NCI-H510A treated with DMSO at 0.1 percent for 48 hours (cell line): ENCODE results near the gene DTX1.

Source experiments
- DNase-seq: peaks from one replicate; lab custom pipeline; 2025; lab: John Stamatoyannopoulos, UW

DTX1 gene

DNA sequence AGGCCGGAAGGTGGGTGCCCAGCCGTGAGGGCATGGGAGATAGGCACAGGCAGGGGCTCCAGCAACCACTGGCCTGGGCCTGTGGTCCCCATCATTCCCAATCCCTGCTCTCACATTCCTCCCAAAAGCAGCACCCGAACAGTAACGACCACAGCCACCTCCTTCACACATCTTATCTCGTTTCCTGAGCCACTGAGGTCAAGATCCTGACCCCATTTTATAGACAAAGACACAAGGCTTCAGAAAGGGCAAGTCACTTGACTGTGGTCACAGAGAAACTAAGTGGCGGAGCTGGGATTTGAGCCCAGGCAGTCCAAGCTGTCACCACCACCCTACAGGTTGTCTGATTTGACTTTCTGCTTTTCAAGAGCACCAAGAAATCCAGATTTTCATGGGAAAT, 38.9 kb downstream of the DTX1 start:
- DNase-seq: no peak

GRCh38 chr12:113096675-113097461, 40.3 kb downstream of the DTX1 start:
- DNase-seq: no peak

DNA sequence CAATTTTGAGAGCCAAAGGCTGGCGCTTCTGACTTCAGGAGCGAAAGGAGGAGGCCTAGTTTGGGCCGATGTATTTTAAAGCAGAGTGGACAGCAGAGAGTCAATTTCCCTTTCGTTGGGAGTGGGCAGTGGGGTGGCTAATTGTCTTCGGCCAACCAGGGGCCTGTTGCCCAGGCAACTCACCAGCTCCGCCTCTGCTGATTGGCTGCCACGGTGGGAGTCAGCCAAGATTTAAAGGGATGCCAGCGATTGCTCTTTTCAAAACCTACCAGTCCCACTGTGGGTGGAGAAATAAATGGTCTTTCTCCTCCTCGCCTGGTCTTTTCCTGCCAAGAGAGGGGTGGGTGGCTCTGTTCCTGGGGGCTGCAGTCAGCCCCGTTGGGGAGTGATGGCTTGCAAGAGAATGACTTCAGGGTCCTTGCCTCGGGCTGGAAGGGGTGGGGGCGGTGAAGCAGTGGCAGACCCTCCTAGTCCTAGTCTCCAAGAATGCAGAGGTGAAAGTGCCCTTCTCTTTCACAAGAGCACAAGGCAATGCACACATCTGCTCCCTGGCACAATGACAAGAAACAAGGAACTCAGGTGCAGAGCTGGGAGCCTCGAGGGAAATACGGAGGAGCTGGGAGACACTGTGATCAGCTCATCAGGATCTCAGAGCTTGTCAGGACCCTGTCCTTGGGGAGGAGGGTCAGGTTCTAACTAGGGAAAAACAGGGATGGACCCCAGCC, 41.3 kb downstream of the DTX1 start:
- DNase-seq: no peak

- DNase-seq: peak; percentile 98
Observed at GRCh38 chr12:113098441-113099028, 42.0 kb downstream of the DTX1 start.

GRCh38 chr12:113099364-113099763, 42.8 kb downstream of the DTX1 start:
- no peak for DNase-seq

GRCh38 chr12:113099764-113100163, 43.2 kb downstream of the DTX1 start:
- no peak for DNase-seq

GRCh38 chr12:113101751-113102150, 45.2 kb downstream of the DTX1 start:
- DNase-seq: no peak

GRCh38 chr12:113102811-113103210, 46.3 kb downstream of the DTX1 start:
- DNase-seq: no peak

DNA sequence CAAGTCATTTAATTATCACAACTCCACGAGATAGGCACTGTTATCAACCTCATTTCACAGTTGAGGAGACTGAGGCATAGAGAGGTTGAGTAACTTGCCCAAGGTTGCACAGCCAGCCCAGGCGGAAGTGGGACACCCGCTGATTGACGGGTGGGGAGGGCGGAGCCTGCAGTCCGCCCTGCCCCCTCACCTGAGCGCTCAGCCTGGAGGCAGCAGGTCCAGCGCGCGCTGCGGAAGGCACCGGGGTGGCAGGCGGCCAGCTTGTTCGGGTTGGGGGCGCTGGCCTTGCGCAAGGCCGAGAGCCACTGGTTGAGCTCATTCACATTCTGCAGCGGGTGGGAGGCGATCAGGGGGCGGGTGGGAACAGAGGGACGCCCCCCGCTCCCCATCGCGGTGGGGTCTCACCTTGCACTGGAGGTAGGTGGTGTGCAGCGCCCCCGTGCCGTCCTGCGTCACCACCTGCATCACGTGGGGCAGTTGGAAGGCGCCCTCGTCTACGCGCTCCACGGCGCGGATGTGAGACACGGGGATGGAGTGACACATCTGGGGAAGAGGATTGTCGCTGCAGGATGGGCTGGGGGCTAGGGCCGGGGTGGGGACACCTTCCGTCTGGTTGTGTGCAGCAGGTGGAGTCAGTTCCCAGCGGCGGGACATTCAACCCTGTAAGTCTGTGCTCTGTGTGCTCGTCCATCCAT, 47.4 kb downstream of the DTX1 start:
- no peak for DNase-seq

DNA sequence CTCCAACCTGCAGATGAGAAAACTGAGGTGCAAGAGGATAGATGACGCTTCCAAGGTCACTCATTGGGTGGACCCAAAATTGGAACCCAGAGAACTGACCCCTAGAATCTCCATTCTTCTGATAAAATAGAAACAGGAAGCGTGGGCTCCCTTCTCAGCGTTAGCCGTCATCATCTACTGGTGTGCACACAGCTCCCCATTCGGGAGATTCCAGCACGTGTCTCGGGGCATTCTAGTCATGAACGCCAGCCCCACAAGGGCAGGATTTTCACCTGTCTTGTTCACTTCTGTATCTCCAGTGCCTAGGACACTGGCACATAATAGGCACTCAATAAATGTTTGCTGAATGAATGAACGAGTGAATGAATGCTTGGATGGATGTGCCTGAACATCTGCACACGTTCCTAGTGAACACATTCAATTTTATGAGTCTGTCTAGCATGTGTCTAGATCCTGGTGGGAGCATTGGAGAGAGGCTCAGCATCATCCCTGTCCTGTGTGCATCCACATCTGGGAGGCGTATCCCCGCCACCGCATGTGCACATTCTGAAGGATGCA, 48.5 kb downstream of the DTX1 start:
- DNase-seq: no peak

GRCh38 chr12:113105606-113106271, 49.2 kb downstream of the DTX1 start:
- DNase-seq: no peak

DNA sequence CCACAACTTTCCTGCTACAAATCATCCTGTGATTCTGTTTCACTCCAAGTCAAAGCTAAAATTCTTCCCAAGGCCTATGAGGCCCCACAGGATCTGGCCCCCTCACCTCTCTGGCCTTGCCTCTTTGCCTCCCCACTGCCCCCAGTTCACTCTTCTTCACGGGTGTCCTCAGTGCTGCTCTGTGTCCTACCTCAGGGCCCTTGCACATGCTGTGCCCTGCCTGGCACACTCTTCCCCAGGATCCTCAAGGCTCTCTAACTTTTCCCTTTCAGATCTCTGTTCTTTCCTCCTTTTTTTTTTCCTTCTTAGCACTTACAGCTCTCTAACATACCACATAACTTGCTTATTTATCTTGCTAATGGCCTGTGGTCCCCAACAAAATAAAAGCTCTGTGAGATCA, 49.8 kb downstream of the DTX1 start:
- no peak for DNase-seq

DNA sequence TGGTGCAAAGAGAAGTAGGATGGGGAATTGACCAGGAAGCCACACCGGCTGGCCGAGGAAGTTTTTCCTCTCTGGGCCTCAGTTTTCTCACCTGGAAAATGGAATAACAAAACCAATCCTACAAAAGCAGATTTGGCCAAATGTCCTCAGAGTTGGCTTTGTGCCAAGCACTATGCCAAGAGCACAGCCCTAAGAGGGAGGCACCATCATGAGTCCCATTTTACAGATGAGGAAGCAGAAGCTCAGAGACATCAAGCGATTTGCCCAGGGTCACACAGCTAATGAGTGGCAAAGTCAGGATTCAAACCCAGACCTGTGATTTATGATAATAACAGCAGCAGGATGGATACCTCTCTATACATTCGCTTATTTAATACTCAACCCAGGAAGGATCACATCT, 51.8 kb downstream of the DTX1 start:
- no peak for DNase-seq

- no peak for DNase-seq
Observed at GRCh38 chr12:113109360-113109759, 52.8 kb downstream of the DTX1 start.

DNA sequence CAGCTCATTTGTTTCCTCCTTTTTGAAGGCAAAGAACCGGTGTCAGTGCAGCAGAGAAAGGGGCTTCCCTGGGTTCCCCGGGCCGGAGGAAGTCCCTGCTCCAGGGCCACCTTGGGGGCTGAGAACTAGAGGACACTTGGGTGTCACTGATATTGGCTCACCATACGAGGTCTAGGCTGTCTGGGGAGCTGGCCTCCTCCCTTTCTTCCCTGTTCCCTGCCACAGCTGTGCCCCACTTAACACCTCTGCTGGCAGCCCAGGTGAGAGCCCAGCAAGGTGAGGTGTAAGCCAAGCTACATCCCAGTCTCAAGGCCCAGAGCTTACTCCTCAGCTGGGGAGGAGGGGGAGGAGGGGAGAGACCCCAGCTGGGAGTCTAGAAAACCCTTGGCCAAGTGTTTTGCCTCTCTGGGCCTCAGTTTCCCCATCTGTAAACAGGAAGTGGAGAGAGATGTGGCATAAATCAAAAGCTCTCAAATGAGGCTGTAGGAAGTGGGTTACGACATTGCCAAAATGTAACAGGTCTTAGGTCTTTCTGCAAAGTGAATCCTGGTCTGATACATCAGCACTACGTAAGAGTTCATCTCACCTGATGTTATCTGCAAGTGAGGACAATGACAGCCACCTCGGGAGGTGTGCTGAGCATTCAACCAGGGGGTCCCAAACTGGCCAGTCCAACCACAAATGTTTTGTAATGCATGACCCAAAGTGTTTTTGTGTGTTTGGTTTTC, 53.5 kb downstream of the DTX1 start:
- no peak for DNase-seq

DNA sequence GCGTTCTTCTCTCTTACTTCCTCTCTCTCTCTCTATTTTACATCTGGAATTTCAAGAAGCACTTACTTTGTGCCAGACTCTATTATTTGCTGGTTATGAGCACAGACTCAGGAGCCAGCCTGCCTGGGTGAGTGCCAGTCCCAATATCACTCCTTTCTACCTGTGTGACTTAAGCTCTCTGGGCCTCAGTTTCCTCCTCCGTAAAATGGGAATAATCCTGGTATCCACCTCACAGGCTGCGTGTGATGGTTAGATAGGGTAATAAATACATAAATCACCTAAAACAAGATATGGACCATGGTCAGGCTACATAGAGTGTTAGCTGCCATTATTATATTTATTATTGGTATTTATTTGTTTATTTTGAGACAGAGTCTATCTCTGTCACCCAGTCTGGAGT, 54.7 kb downstream of the DTX1 start:
- DNase-seq: no peak

DNA sequence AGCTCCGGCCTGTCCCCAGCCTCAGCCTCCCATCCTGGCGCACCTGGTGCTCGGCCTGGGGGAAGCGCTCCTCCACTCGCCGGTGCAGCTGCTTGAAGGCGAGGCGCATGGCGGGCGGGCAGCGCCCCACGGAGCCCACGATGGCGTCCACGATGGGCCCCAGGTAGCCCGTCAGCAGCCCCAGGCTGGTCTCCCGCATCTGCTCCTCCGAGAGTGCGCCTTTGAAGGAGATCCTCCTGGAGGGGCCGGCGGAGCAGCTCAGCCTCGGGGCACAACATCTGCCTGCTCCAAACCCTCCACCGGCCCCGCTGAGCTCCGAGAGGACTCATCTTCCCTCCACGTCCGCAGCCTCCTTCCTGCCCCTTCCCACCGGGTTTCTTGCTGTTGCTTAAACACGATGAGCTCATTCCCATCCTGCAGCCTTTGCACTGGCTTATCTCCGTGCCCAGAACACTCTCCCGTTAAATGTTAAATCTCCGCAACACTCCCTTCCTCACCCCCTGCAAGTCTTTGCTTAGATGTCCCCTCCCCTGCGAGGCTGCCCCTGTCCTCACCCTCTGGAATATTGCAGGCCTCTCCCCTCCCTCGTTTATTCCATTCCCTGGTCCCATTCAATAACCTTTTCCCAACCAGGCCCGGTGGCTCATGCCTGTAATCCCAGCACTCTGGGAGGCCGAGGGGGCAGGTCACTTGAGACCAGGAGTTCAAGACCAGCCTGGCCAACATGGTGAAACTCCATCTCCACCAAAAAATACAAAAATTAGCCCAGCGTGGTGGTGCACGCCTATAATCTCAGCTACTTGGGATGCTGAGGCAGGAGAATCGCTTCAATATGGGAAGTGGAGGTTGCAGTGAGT, 55.7 kb downstream of the DTX1 start:
- DNase-seq: no peak

GRCh38 chr12:113113397-113113796, 56.9 kb downstream of the DTX1 start:
- DNase-seq: no peak

DNA sequence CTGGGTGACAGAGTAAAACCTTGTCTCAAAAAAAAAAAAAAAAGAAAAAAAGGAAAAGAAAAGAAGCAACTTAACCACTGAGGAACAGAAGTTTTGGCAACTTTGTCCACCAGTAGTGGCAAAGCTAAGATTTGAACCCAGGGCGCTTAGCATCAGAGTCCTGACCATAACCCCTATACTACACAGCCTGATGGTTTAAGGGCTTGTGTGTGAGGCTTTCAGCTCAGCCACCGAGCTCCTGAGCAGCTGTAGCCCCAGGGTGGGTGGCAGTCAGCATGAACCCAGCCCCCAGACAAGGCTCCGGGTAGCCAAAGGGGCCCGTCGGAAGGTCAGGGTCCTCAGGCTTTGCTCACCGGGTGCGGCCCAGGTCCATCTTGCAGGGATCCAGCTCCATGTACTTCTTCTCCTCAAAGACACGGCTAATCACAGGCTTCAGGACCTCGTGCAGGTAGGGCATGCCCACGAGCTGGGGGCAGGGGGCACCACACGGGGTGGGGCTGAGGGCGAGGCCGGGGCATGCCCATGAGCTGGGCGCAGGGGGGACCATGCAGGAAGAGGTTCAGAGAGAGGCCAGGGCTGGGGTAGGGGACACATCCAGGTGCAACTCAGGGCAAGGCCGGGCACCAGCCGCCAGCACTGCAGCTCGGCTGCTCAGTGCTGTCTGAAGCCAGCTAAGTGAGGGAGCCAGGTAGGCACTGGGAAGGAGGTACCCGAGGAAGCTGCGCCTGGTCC, 58.1 kb downstream of the DTX1 start:
- DNase-seq: no peak
